ENCODE data around the gene SLC1A5. TPM values are rescaled to one million over a fixed set of nuclear protein-coding genes. Genes with fewer than 3 reads are reported as not detected.

Gene SLC1A5
- total and polyA plus RNA-seq, 12 donors, result 3.2 to 30.5 (median 6.2) TPM

- H3K9me3 ChIP-seq, result no peaks in the 10 kb centered on the region
- DNase-seq (peak; percentile 44 to 57), ATAC-seq (peak; percentile 7 to 61 (median 28))
- intact Hi-C loops (cut with DNase I), result loop anchor here in 3 of 10 donors (10.0 kb wide), 1 partner anchor 47 kb away; no protein-coding TSS in a partner anchor
- peaks cover 0 to 6% (median 0%) of the 10 kb centered on the region in 7 donors for H3K27me3 ChIP-seq
- H3K36me3 ChIP-seq, result peaks cover 0 to 9% (median 0%) of the 10 kb centered on the region in 9 donors
- H3K4me3 ChIP-seq, result peak overlapping the region; percentile 53 to 87 (median 68)
- peaks cover 9 to 53% (median 40%) of the 10 kb centered on the region in 9 donors for H3K4me1 ChIP-seq
- 1% methylated on average over 80 of the region's 80 CpGs for WGBS, 2 donors
- H3K27ac ChIP-seq, result peak overlapping the region; percentile 63 to 93 (median 88)
- no peak for TF ChIP-seq CTCF (IDR thresholded peaks at IDR 0.05)
Observed at GRCh38 chr19:46787331-46788261, 798 bp downstream of the SLC1A5 start.

DNA sequence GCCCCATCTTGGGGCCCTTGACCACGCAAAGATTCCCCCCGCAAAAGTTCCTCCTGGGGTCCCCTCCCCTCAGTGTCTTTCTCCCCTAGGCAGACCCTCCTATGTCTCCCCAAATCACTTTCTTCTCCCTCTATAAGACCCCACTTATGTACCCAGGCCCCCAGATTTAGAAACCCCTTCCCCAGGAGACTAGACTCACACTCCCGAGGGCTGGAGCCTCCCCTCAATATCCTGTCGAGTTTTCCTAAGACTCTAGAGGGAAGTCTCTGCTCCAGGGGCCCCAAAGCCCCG lies 1.4 kb downstream of the SLC1A5 start:
- WGBS, 2 donors, result 16 to 21% methylated on average over 5 of the region's 5 CpGs
- peak overlapping the region; percentile 53 to 87 (median 68) for H3K4me3 ChIP-seq
- TF ChIP-seq CTCF (IDR thresholded peaks at IDR 0.05), result no peak
- DNase-seq (no peak), ATAC-seq (peak in 4 of 8 donors; percentile 28 to 50 (median 34))
- H3K27ac ChIP-seq, result peak overlapping the region; percentile 63 to 93 (median 88)
- intact Hi-C loops (cut with DNase I), result loop anchor here in 3 of 10 donors (10.0 kb wide), 1 partner anchor 48 kb away; no protein-coding TSS in a partner anchor
- peaks cover 9 to 50% (median 40%) of the 10 kb centered on the region in 9 donors for H3K4me1 ChIP-seq
- peaks cover 0 to 15% (median 0%) of the 10 kb centered on the region in 9 donors for H3K36me3 ChIP-seq
- H3K9me3 ChIP-seq, result no peaks in the 10 kb centered on the region
- peaks cover 0 to 6% (median 0%) of the 10 kb centered on the region in 7 donors for H3K27me3 ChIP-seq

DNA sequence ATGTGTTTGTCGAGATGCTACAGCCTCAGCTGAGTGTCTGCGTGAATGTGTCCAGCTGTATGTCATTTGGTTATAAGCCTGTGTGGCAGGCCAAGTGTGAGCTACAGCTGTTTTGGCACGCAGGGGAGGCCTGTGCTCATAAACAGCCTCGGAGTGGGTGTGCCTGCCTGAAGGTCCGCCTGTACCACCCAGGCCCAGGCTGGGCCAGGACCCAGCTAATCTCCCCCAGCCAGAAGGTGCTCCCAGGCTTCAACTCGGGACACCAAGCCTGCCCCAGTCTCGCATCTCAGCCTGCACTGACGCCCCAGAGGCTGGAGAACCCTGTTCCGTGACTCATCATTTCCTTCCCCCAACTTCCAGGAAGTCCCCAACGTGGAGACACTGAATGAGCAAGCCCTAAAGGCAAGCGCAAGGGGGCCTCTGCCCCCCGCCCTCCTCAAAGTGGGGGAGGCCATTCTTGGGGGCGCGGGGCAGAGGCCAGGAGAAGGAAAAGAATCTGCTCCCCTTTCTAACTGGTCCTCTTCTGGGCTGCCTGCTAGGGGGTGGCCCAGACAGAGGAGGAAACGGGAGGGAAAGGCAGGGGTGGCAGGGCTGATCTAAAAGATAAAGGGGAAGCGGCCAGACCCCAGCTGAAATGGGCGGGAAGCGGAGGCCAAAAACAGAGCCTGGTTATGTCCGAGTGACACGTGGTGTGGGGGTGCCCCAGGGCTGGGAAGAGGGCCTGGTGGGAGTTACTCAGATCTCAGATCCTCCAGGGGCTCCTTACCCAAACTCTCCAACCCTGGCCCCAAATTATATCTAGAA lies 2.0 kb downstream of the SLC1A5 start:
- peak in 1 of 9 donors; percentile 9 for TF ChIP-seq CTCF (IDR thresholded peaks at IDR 0.05)
- peak; percentile 59 to 77 for DNase-seq
- peaks cover 0 to 21% (median 0%) of the 10 kb centered on the region in 9 donors for H3K36me3 ChIP-seq
- peaks cover 9 to 50% (median 40%) of the 10 kb centered on the region in 9 donors for H3K4me1 ChIP-seq
- ATAC-seq, result peak; percentile 32 to 81 (median 54)
- H3K9me3 ChIP-seq, result no peaks in the 10 kb centered on the region
- intact Hi-C loops (cut with DNase I), result loop anchor here in 3 of 10 donors (10.0 kb wide), 1 partner anchor 48 kb away; no protein-coding TSS in a partner anchor
- H3K27me3 ChIP-seq, result peaks cover 0 to 6% (median 0%) of the 10 kb centered on the region in 7 donors
- 33 to 41% methylated on average over 20 of the region's 20 CpGs for WGBS, 2 donors
- H3K27ac ChIP-seq, result peak overlapping the region; percentile 63 to 93 (median 88)
- peak overlapping the region; percentile 53 to 87 (median 68) for H3K4me3 ChIP-seq

DNA sequence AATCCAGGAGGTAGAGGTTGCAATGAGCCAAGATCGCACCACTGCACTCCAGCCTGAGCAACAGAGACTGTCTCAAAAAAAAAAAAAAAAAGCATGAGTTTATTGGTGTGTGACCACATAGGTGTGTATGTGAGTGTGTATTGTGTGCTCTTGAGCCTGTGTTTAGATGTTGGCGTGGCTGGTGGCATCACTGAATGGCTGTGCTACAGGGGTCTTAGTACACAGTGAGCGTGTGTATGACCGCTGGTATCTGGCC lies 2.5 kb downstream of the SLC1A5 start:
- intact Hi-C loops (cut with DNase I), result loop anchor here in 3 of 10 donors (10.0 kb wide), 1 partner anchor 49 kb away; no protein-coding TSS in a partner anchor
- 70 to 78% methylated on average over 4 of the region's 4 CpGs for WGBS, 2 donors
- peak overlapping the region in 9 of 10 donors; percentile 63 to 93 (median 88) for H3K27ac ChIP-seq

More for the DNA sequence above, 2.5 kb downstream of the SLC1A5 start:
- Histone ChIP-seq H3K4me3 (peak overlapping the region in 9 of 10 donors; percentile 53 to 87 (median 67)), H3K27me3 (peaks cover 0 to 6% (median 0%) of the 10 kb centered on the region in 7 donors), H3K9me3 (no peaks in the 10 kb centered on the region), H3K4me1 (peaks cover 9 to 50% (median 40%) of the 10 kb centered on the region in 9 donors), H3K36me3 (peaks cover 0 to 26% (median 4%) of the 10 kb centered on the region in 9 donors)
- no peak for DNase-seq
- ATAC-seq, result no peak
- TF ChIP-seq CTCF (IDR thresholded peaks at IDR 0.05), result no peak

Data from heart right ventricle (tissue), 16 donors.